Skeletal muscle cell (primary cell): ENCODE results near the gene PSG1.
"Not testable (repeated sequence)": the region's sequence is repeated elsewhere in the genome, so short reads cannot be mapped to it uniquely, and the experiment has no call there.

Source experiments
- DNase-seq: peaks from one replicate; pipeline ENCODE4 v3.0.0-alpha.2; 2010; ENCODE audit warnings: low read depth
- H3K4me3 ChIP-seq: 2 replicates; pipeline ENCODE4 v1.5.1; 2011; ENCODE audit warnings: low read depth, mild to moderate bottlenecking, control low read depth, low read length, moderate library complexity

Gene PSG1

DNA sequence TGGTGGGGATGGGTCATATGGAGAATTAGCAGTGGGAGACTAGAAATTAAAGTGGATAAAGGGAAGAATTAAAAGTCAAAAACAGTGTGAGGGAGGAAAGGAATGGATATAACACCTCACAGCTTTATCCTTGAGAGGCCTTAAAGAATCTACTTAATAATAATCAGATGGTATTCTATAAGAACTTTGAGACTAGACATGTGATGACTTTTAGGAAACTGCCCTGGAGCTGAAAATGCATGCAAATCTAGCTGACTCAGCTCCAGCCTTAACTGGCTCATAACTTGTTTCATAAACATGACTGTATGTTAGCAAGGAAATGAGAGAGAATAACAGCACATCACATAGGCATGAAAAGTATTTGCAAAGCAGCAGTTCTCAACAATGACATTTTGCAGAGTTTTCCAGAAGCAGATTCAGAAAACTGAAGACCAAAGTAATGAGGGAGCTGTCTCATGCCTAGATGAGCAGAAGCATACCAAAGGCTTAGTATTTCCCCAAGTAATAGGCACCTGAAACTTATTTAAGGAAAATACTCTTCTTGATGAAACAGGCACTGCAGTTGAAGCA is 8.4 kb upstream of the PSG1 start:
- not testable (repeated sequence) for H3K4me3 ChIP-seq

GRCh38 chr19:42882730-42883129 is 3.2 kb upstream of the PSG1 start:
- H3K4me3 ChIP-seq, DNase-seq: not testable (repeated sequence)

More for the DNA sequence above, 8.4 kb upstream of the PSG1 start:
- DNase-seq: not testable (repeated sequence)

- H3K4me3 ChIP-seq, DNase-seq: not testable (repeated sequence)
These were observed 2.5 kb upstream of the PSG1 start for GRCh38 chr19:42882010-42882409.

DNA sequence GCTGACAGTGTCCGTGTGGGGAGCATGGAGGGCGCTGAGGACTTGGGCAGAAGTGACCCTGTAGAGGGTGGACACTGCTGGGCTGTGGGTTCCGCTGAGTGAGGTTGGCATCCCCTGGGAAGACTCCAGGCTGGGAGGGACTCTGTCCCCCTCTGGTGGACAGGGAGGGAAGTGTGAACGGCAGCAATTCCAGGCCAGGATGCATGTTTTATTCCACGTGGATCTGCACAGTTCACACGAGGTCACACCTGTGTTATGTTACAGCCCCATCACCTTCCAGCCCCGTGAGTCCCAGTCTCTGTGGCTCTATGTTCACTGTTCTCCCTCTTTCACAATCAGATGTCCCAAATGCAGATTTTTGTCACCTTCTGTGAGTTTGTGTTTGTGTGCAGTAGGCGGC is 1.8 kb upstream of the PSG1 start:
- not testable (repeated sequence) for DNase-seq, H3K4me3 ChIP-seq

DNA sequence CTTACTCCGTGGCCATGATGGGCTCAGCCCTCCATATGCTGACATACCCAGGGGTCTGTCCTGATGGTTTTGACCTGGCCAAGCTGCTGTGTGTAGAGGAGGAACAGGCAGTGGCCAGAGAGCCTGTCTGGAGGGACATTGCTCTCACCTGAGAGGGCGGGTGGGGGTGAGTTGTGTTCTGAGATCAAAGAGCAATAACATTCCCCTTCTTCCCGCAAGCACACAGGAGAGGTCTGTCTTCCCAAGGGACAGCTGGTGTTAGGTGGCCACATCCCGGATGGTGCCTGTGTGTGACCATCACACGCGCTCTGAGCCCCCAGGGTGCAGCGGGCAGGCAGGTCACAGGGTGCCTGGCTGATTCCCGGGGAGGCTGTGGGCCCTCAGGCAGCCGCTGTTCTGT is 1.1 kb upstream of the PSG1 start:
- not testable (repeated sequence) for H3K4me3 ChIP-seq, DNase-seq

DNA sequence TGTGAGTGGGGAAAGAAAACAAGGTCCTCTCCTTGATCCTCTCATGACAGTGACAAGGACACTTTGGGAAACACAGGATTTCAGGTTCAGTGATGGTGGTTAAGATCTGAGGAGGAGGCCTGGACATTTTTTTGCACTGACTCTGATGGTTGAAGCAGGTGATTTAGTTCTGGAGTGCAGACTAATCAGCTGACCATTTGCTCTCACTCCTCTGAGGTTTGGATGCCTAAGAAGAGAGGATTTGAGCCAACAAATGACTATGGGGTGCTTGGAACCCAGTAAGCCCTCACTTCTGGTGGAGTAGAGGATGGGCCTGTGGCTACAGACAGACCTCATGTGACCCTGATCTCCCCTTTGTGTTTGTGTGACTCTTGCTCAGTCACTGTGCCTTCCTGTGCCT is 2.9 kb downstream of the PSG1 start:
- not testable (repeated sequence) for DNase-seq, H3K4me3 ChIP-seq

DNA sequence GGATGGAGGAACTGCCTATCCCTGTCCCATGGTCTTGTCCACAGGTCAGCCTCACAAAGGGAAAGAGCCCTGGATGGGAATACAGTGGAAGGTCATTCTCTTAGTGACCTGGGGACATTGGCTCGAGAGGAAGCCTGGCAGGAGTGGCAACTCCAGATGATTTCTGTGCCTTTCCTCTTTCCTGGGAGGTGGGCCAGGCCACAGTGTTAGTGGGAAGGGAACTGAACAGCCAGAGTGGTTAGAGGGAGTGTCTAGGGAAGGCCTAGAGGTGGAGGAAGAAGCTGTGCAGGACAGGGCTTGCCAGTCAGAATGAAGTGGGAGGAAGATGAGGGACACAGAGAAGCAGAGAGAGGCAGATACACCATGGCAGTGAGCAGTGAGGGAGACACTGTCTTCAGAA is 3.6 kb downstream of the PSG1 start:
- not testable (repeated sequence) for H3K4me3 ChIP-seq, DNase-seq

DNA sequence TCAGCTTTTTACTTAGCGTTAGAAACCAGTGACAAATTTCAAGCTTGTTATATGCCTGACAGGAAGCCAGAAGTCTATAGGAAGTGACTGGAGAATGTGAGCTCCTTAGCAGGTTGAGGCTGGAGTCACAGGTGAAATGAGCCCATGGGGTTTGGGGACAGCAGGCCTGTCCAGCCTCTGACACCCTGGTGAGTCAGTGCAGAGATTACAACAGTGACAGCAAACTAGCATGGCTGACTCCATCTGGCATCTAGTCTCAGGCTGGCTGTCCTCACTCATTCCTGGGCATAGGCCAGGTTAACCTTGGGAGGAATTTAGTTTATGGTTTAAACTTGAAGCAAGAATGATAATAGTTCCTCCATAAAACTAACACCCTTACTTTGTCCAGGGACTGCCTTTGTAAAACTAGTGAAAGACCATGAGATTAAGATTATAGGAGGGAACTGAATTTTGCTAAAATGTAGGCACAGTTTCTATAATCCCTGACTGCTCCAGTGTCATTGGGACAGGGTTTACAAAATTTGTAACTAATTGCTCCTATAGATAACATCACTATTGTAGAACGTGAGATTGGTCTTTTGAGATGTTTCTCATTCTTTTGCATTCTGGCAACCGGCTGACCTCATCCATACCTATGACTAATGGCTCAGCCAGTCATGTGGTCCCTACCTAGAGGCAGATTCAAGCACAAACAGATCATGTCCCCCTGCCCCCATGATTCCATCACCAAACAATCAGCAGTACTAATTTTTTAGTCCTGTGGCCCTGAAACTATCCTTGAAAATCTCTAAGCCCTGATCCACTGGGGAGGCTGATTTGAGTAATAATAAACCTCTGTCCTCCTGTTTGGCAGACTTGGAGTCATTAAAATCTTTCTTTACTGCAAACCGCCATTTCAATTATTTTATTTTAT is 4.4 kb downstream of the PSG1 start:
- not testable (repeated sequence) for H3K4me3 ChIP-seq
- peak; percentile 25 for DNase-seq

DNA sequence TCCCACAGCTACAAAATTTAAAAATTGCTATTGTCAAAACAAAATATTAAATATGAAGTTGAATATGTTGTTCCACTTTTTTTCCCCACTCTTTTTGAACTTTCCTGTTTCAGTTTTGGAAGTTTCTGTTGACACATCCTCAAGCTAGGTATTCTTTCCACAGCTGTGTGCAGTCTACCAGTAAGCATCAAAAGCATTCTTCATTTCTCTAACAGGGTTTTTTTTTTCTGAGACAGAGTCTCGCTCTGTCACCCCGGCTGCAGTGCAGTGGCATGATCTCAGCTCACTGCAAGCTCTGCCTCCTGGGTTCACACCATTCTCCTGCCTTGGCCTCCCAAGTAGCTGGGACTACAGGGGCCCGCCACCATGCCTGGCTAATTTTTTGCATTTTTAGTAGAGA is 5.4 kb downstream of the PSG1 start:
- not testable (repeated sequence) for DNase-seq, H3K4me3 ChIP-seq

GRCh38 chr19:42872608-42873007 is 6.9 kb downstream of the PSG1 start:
- DNase-seq: no peak

DNA sequence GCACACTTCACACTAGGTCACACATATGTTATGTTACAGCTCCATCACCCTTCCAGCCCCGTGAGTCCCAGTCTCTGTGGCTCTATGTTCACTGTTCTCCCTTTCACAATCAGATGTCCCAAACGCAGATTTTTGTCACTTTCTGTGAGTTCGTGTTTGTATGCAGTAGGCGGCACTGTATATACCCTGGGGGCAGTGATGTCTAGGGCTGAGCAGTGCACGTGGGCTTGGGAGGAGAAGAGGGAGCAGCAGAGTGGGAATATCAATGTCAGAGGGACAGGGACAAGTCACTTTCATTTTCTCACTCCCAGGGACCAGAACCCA is 22.0 kb downstream of the PSG1 start:
- H3K4me3 ChIP-seq: no peak overlapping the region
- DNase-seq: no peak

More at GRCh38 chr19:42872608-42873007, 6.9 kb downstream of the PSG1 start:
- H3K4me3 ChIP-seq: no peak overlapping the region

DNA sequence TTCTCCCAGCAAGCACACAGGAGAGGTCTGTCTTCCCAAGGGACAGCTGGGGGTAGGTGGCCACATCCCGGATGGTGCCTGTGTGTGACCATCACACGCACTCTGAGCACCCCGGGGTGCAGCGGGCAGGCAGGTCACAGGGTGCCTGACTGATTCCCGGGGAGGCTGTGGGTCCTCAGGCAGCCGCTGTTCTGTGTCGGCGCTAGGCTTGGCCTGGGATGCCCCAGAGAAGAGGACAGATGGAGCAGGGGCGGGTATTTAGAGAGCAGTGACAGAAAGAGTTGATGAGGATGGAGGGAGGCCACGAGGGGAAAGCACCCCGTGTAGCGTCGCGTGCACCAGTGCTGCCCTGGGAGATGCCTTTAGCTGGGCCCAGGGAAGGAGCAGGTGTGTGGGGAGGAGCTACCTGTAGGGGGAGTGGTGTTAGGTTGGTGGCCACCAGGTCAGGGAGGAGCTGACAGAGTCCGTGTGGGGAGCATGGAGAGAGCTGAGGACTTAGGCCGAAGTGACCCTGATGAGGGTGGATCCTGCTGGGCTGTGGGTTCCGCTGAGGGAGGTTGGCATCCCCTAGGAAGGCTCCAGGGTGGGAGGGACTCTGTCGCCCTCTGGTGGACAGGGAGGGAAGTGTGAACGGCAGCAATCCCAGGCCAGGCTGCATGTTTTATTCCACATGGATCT is 22.5 kb downstream of the PSG1 start:
- DNase-seq, H3K4me3 ChIP-seq: not testable (repeated sequence)

GRCh38 chr19:42854745-42855144 is 24.8 kb downstream of the PSG1 start:
- H3K4me3 ChIP-seq, DNase-seq: not testable (repeated sequence)

DNA sequence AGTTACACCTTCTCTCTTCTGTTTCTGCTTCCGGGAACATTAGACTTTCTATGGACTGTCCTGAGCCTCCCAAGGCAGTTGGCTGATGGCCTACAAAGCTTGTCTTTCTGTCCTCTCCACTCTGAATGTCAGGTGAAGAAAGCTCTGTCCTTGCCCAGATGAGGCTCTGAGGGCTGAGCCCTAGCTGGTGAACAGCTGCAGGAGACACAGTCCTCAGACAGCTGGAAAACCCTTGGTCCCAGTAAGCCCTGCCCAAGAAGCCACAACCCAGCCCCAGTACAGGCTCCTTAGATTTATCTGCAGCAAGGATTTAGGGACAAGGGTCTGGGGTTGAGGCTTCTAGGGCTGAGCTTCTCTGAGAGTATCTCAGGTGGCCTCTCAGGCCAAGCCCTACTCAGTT is 26.3 kb downstream of the PSG1 start:
- not testable (repeated sequence) for DNase-seq, H3K4me3 ChIP-seq

- not testable (repeated sequence) for DNase-seq, H3K4me3 ChIP-seq
These were observed 26.7 kb downstream of the PSG1 start for GRCh38 chr19:42852821-42853220.

DNA sequence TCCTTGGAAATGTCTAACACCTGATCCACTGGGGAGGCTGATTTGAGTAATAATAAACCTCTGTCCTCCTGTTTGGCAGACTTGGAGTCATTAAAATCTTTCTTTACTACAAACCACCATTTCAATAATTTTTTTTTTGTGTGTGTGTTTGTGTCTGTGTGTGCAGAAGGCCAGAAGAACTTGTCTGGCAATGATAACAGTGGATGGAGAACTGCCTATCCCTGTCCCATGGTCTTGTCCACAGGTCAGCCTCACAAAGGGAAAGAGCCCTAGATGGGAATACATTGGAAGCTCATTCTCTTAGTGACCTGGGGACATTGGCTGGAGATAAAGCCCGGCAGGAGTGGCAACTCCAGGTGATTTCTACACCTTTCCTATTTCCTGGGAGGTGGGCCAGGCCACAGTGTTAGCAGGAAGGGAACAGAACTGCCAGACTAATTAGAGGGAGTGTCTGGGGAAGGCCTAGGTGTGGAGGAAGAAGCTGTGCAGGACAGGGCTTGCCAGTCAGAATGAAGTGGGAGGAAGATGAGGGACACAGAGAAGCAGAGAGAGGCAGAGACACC is 27.7 kb downstream of the PSG1 start:
- not testable (repeated sequence) for H3K4me3 ChIP-seq

DNA sequence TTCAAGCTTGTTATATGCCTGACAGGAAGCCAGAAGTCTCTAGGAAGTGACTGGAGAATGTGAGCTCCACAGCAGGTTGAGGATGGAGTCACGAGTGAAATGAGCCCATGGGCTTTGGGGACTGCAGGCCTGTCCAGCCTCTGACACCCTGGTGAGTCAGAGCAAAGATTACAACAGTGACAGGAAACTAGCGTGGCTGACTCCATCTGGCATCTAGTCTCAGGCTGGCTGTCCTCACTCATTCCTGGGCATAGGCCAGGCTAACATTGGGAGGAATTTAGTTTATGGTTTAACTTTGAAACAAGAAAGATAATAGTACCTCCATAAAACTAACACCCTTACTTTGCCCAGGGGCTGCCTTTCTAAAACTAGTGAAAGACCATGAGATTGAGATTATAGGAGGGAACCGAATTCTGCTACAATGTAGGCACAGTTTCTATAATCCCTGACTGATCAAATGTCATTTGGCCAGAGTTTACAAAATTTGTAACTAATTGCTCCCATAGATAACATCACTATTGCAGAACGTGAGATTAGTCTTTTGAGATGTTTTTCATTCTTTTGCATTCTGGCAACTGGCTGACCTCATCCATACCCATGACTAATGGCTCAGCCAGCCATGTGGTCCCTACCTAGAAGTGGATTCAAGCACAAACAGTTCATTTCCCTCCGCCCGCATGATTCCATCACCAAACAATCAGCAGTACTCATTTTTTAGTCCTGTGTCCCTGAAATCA is 28.4 kb downstream of the PSG1 start:
- DNase-seq: peak; percentile 85
- no peak overlapping the region for H3K4me3 ChIP-seq

More for the DNA sequence above, 27.7 kb downstream of the PSG1 start:
- DNase-seq: not testable (repeated sequence)

GRCh38 chr19:42846597-42846996 is 32.9 kb downstream of the PSG1 start:
- H3K4me3 ChIP-seq: no peak overlapping the region
- DNase-seq: no peak

GRCh38 chr19:42843631-42844030 is 35.9 kb downstream of the PSG1 start:
- H3K4me3 ChIP-seq, DNase-seq: not testable (repeated sequence)
